GM12891 (cell line): ENCODE measurements around the gene KCNQ1OT1.
A peak's percentile ranks its signal among the peaks of the same experiment; 100 is the strongest.

Experiments used
- DNase-seq: peaks from one replicate; pipeline ENCODE4 v3.0.0; 2011; ENCODE audit warnings: low spot score; ENCODE audit not compliant: insufficient read length
- FAIRE-seq: peaks from 2 replicates; lab custom pipeline; 2011; peaks lifted over from hg19 to GRCh38; lab: Jason Lieb, UNC
- PAX5 ChIP-seq: IDR thresholded peaks from 2 replicates; pipeline ENCODE4 v1.6.1; 2011; ENCODE audit warnings: low read length, moderate library complexity, mild to moderate bottlenecking; ENCODE audit not compliant: insufficient read depth, severe bottlenecking
- POLR2A ChIP-seq: IDR thresholded peaks from 2 replicates; pipeline ENCODE4 v1.6.1; 2011; ENCODE audit warnings: low read depth, low read length, control low read depth
- POLR2AphosphoS5 ChIP-seq: IDR thresholded peaks from 2 replicates; pipeline ENCODE4 v1.6.1; 2011; ENCODE audit warnings: low read depth, low read length, control low read depth
- POU2F2 ChIP-seq: IDR thresholded peaks from 2 replicates; pipeline ENCODE4 v1.6.1; 2011; ENCODE audit warnings: low read depth, mild to moderate bottlenecking, control low read depth, low read length, moderate library complexity
- SPI1 ChIP-seq: IDR thresholded peaks from 2 replicates; pipeline ENCODE4 v1.6.1; 2011; ENCODE audit warnings: low read depth, low read length, control low read depth
- TAF1 ChIP-seq: IDR thresholded peaks from 2 replicates; pipeline ENCODE4 v1.6.1; 2011; ENCODE audit warnings: low read depth, low read length, control low read depth

KCNQ1OT1 gene

GRCh38 chr11:2584812-2585565 lies 114.8 kb downstream of the KCNQ1OT1 start:
- DNase-seq (peak; percentile 6), FAIRE-seq (no peak)
- no peak for TF ChIP-seq POU2F2
- no peak for TF ChIP-seq PAX5
- no peak for TF ChIP-seq POLR2AphosphoS5
- TF ChIP-seq TAF1, result no peak
- no peak for TF ChIP-seq SPI1
- TF ChIP-seq POLR2A, result no peak

DNA sequence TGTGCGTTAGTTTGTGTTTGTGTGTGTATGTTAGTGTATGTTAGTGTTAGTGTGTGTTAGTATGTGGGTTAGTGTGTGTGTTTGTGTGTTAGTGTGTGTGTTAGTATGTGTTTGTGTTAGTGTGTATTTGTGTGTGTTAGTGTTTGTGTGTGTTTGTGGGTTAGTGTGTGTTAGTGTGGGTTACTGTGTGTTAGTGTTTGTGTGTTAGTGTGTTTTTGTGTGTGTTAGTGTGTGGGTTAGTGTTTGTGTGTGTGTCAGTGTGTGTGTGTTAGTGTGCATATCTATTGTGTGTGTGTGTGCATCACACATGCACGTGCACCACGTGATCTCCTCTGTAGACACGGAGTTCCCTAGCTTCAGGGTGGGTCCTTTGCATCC lies 115.4 kb downstream of the KCNQ1OT1 start:
- TF ChIP-seq SPI1, result no peak
- no peak for TF ChIP-seq TAF1
- TF ChIP-seq POLR2AphosphoS5, result no peak
- TF ChIP-seq POU2F2, result no peak
- no peak for TF ChIP-seq POLR2A
- TF ChIP-seq PAX5, result no peak
- DNase-seq (no peak), FAIRE-seq (no peak)

GRCh38 chr11:2583605-2583958 lies 116.2 kb downstream of the KCNQ1OT1 start:
- DNase-seq (no peak), FAIRE-seq (no peak)

DNA sequence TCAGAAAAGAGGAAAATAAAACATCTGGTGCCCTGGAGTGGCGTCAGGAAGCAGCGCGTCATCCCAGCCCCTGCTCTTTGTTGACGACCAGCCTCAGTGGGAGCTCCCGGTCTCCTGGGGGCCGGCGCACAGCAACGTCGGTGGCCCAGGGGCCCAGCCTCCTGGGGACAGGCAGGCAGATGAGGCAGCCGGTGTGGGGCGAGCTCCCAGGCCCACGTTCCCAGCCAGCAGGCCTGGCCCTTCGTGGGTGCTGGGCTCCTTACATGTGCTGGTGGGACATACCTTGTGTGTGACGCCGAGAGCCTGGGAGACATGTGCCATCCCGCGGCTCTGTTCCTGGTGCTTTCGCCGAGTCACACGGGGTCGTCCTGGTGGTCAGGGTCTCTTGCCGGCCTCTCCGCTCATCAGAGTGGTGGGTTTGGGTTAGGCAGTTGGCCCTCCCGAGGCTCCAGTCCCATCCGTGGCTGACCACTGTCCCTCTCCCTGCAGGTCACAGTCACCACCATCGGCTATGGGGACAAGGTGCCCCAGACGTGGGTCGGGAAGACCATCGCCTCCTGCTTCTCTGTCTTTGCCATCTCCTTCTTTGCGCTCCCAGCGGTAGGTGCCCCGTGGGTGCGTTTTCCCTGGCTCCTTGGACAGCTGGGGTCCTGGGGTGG lies 116.7 kb downstream of the KCNQ1OT1 start:
- TF ChIP-seq POLR2AphosphoS5, result no peak
- TF ChIP-seq PAX5, result no peak
- TF ChIP-seq SPI1, result no peak
- TF ChIP-seq TAF1, result no peak
- no peak for TF ChIP-seq POLR2A
- no peak for TF ChIP-seq POU2F2
- DNase-seq (no peak), FAIRE-seq (no peak)

More at GRCh38 chr11:2583605-2583958, 116.2 kb downstream of the KCNQ1OT1 start:
- TF ChIP-seq POU2F2 (no peak), POLR2AphosphoS5 (no peak), SPI1 (no peak)

- no peak for DNase-seq
- FAIRE-seq, result no peak
- no peak for TF ChIP-seq SPI1
- TF ChIP-seq POU2F2, result no peak
- no peak for TF ChIP-seq POLR2A
- no peak for TF ChIP-seq PAX5
These were observed 117.3 kb downstream of the KCNQ1OT1 start for GRCh38 chr11:2582351-2582945.

GRCh38 chr11:2581931-2582350 lies 117.9 kb downstream of the KCNQ1OT1 start:
- FAIRE-seq (no peak), DNase-seq (no peak)
- no peak for TF ChIP-seq SPI1
- TF ChIP-seq POLR2A, result no peak
- no peak for TF ChIP-seq TAF1
- TF ChIP-seq PAX5, result no peak
- TF ChIP-seq POU2F2, result no peak
- TF ChIP-seq POLR2AphosphoS5, result no peak

GRCh38 chr11:2581151-2581930 lies 118.5 kb downstream of the KCNQ1OT1 start:
- TF ChIP-seq SPI1, result no peak
- TF ChIP-seq POU2F2, result no peak
- TF ChIP-seq PAX5, result no peak
- TF ChIP-seq POLR2AphosphoS5, result no peak
- TF ChIP-seq POLR2A, result no peak
- TF ChIP-seq TAF1, result no peak
- DNase-seq, result no peak
- no peak for FAIRE-seq

- no peak for DNase-seq
- FAIRE-seq, result no peak
- no peak for TF ChIP-seq TAF1
- no peak for TF ChIP-seq POLR2A
- TF ChIP-seq SPI1, result no peak
- TF ChIP-seq POU2F2, result no peak
- TF ChIP-seq PAX5, result no peak
- TF ChIP-seq POLR2AphosphoS5, result no peak
These were observed 119.2 kb downstream of the KCNQ1OT1 start for GRCh38 chr11:2580571-2581001.

GRCh38 chr11:2580061-2580421 lies 119.8 kb downstream of the KCNQ1OT1 start:
- FAIRE-seq, result no peak
- no peak for TF ChIP-seq POLR2A
- no peak for TF ChIP-seq SPI1
- no peak for TF ChIP-seq PAX5
- no peak for TF ChIP-seq POU2F2
- TF ChIP-seq POLR2AphosphoS5, result no peak
- TF ChIP-seq TAF1, result no peak
- no peak for DNase-seq
